GM12891 (cell line): ENCODE measurements around the gene PELI1.
"Not testable (repeated sequence)": the region's sequence is repeated elsewhere in the genome, so short reads cannot be mapped to it uniquely, and the experiment has no call there.

ENCODE experiments used
- DNase-seq: peaks from one replicate; pipeline ENCODE4 v3.0.0; 2011; ENCODE audit warnings: low spot score; ENCODE audit not compliant: insufficient read length
- FAIRE-seq: peaks from 2 replicates; lab custom pipeline; 2011; peaks lifted over from hg19 to GRCh38; lab: Jason Lieb, UNC
- PAX5 ChIP-seq: IDR thresholded peaks from 2 replicates; pipeline ENCODE4 v1.6.1; 2011; ENCODE audit warnings: low read length, moderate library complexity, mild to moderate bottlenecking; ENCODE audit not compliant: insufficient read depth, severe bottlenecking
- POLR2A ChIP-seq: IDR thresholded peaks from 2 replicates; pipeline ENCODE4 v1.6.1; 2011; ENCODE audit warnings: low read depth, low read length, control low read depth
- POLR2AphosphoS5 ChIP-seq: IDR thresholded peaks from 2 replicates; pipeline ENCODE4 v1.6.1; 2011; ENCODE audit warnings: low read depth, low read length, control low read depth
- POU2F2 ChIP-seq: IDR thresholded peaks from 2 replicates; pipeline ENCODE4 v1.6.1; 2011; ENCODE audit warnings: low read depth, mild to moderate bottlenecking, control low read depth, low read length, moderate library complexity
- SPI1 ChIP-seq: IDR thresholded peaks from 2 replicates; pipeline ENCODE4 v1.6.1; 2011; ENCODE audit warnings: low read depth, low read length, control low read depth
- TAF1 ChIP-seq: IDR thresholded peaks from 2 replicates; pipeline ENCODE4 v1.6.1; 2011; ENCODE audit warnings: low read depth, low read length, control low read depth

Gene PELI1

DNA sequence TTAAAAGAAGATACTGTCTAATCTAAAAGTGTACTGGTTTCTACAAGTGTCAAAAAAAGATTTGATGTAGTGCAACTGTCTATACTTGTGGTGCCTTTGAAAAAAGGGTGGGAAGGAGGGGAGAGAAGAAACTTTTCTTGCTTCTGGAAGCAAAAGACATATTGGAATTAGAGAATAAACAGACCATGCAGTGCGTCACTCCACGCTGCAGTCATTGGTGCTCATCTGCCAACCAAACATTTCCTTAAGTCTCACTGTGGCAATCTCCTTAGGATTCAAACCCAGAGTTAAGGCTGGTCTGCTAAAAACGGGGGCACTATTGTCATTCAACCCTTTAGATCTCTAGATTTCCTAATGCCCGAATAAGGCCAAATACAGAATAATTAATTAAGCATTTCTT lies 50.9 kb downstream of the PELI1 start:
- FAIRE-seq = peak; percentile 80
- no peak for TF ChIP-seq POLR2A
- no peak for TF ChIP-seq POU2F2
- no peak for TF ChIP-seq PAX5
- TF ChIP-seq POLR2AphosphoS5 = no peak
- no peak for TF ChIP-seq SPI1
- TF ChIP-seq TAF1 = no peak
- DNase-seq = no peak

DNA sequence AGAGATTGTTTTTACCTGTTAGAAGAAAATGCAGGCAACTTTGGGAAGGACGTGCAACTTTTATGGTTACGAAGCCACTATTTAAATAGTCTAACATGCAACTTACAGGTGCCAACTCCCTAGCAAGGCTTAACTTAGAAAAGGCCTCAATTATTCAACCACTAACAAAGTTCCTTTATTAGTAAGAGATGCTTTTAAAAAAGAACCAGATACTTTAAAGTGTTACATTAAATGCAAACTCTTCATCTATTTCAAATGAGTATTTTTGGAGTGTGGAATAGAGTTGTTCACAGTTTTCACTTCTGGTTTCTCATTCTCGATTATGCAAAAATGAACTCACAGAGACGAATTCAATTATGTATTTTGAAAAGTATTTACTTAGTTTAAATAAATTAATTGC lies 51.7 kb downstream of the PELI1 start:
- no peak for DNase-seq
- TF ChIP-seq PAX5 = no peak
- TF ChIP-seq POLR2A = no peak
- no peak for TF ChIP-seq TAF1
- no peak for TF ChIP-seq POU2F2
- no peak for TF ChIP-seq POLR2AphosphoS5
- peak; percentile 73 for TF ChIP-seq SPI1
- FAIRE-seq = peak; percentile 76

DNA sequence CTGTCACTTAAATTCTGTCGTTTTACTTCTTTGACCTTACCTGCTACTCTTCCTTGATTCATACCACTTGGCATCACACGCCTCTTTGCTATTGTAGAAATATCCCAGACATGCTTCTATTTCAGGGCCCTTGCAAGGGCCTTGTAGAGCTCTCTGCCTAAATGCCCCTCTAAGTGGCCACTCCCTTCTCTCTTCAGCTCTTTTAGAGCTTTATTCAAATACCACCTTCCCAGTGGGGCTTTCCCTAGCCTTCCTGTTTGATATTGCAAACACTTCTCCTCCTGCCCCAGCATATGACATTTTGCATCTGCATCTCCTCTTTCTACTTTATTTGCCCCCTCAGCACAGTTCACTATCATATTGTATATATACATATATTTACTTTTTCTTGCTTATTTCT lies 54.0 kb downstream of the PELI1 start:
- FAIRE-seq (no peak), DNase-seq (no peak)

DNA sequence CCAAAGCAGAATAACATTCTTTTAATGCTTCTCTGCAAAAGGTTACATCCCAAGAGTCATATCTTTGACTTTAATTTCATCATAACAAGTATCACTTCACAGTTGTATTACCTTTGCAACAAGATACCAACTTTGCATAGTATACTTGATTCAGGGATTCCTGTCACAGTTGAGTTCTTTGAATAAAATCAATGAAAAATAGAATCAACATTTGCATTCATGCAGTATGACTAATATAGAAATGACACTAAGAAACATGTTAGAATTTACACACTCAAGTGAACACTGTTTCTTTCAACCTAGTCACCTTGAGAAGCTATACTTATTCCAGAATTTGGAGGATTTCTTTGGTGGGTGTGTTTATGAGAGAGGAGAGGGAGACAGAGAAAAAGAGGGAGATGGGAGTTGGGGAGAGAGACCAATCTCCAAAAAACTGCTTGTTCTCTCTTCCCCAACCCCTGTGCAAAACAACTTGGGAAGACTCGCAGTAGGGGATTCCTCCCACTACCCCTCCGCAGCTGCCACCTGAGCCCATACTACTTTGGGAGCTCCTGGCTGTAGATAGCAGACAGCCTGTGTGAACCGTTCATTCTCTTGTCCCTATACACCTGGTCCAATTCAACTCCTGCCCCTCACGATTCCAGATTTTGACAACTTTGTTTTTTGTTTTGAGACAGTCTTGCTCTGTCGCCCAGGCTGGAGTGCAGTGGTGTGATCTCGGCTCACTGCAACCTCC lies 57.7 kb downstream of the PELI1 start:
- FAIRE-seq = peak; percentile 72
- no peak for DNase-seq
- no peak for TF ChIP-seq POLR2AphosphoS5
- TF ChIP-seq TAF1 = no peak
- no peak for TF ChIP-seq POU2F2
- TF ChIP-seq SPI1 = no peak
- TF ChIP-seq POLR2A = no peak
- no peak for TF ChIP-seq PAX5

More for the DNA sequence above, 54.0 kb downstream of the PELI1 start:
- TF ChIP-seq POU2F2 (peak; percentile 42; the same call in 1 of the 2 replicates), PAX5 (no peak)

DNA sequence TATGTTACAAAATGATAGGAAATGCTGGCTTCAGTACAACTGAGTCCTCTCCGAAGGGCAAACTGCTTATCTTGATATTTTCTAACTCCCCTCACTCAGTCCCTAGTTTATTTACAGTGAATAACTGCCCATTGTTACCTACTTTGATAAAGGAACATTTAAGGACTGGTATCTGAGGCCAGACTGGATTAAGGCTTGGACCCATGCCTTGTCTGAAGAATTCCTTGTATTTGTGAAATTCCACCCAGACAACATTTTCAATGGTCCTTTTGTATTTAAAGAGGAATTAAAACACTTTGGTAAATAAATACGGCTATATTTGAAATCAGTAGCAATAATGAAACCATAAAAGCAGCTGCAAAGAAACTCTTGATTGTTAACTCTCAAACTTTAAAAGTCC lies 58.3 kb downstream of the PELI1 start:
- no peak for FAIRE-seq

DNA sequence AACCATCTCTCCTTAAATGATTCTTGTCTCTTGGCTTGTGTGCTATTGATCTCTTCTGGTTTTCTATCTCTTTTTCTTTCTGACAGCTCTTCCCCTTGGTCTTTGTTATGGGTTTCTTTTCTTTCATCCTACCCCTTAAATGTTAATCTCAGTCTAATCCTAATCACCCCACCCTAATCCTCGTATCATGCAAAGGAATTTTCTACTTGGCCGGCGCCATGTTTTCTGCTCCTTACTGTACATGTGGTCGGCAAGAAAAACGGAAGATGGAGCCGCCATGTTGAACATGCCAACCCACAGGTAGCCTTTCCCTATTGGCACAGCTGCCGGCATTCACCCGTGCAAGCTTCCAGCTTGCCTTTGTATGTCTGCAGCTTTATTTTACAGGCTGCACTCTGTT lies 63.2 kb downstream of the PELI1 start:
- TF ChIP-seq POLR2A = no peak
- no peak for TF ChIP-seq POU2F2
- no peak for TF ChIP-seq POLR2AphosphoS5
- no peak for TF ChIP-seq TAF1
- FAIRE-seq = no peak
- DNase-seq = no peak

More for the DNA sequence above, 58.3 kb downstream of the PELI1 start:
- DNase-seq = no peak
- TF ChIP-seq TAF1 (no peak), POLR2AphosphoS5 (no peak), POU2F2 (no peak), PAX5 (no peak), POLR2A (no peak), SPI1 (no peak)

DNA sequence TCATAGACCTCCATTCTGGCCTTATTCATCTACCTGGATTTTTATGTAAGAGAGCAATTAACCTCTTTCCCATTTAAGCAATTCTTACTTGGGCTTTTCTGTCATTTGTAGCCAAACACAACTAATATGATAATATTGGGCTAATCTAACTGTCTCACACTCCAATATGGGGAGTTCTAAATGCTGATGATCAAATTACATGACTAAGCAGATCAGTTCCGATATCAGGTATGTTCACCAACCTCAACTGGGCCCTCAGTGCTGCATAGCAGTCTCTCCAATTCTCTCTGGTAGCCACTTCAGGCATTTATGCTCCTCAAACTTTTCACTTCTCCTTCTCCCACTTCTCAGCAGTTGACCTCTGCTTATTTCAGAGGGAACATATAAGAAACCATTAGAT lies 64.0 kb downstream of the PELI1 start:
- no peak for FAIRE-seq

DNA sequence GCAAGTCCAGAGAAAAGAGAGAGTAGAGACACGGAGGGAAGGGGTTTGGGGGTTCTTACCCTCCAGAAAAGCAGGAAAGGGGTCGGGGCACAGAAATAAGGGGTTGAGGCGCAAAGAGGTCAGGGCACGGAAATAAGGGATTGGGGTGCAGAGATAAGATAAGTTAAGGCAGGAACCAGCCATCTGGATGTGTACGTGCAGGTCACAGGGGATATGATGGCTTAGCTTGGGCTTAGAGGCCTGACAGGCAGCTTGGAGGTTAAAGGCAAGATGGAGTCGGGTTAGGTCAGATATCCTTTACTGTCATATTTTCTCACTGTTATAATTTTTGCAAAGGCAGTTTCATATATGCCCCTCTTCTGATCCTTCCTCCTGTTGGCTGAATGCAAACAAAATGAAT lies 64.5 kb downstream of the PELI1 start:
- DNase-seq, FAIRE-seq: not testable (repeated sequence)

More for the DNA sequence above, 64.0 kb downstream of the PELI1 start:
- DNase-seq = no peak
- no peak for TF ChIP-seq PAX5
- TF ChIP-seq TAF1 = no peak
- no peak for TF ChIP-seq POU2F2
- TF ChIP-seq POLR2A = no peak
- no peak for TF ChIP-seq POLR2AphosphoS5
- TF ChIP-seq SPI1 = no peak

DNA sequence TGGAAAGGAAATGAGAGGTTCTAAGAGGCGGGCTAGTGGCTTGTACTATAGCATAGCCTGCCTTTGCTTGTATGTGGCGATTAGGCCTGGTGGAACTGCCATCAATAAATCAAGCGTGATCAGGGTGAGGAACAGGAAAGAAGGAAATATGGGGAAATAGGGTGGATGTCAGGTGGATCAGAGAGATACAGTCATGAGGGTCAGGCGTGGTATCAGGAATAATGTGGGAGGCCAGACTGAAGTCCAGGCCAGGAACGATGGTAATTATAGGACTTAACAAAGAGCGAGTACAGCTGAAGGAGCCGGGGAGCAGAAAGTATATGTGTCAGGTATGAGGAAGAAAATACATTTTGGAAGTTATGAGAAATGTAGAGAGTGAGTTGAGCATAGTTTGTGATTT lies 67.4 kb downstream of the PELI1 start:
- not testable (repeated sequence) for DNase-seq, FAIRE-seq

DNA sequence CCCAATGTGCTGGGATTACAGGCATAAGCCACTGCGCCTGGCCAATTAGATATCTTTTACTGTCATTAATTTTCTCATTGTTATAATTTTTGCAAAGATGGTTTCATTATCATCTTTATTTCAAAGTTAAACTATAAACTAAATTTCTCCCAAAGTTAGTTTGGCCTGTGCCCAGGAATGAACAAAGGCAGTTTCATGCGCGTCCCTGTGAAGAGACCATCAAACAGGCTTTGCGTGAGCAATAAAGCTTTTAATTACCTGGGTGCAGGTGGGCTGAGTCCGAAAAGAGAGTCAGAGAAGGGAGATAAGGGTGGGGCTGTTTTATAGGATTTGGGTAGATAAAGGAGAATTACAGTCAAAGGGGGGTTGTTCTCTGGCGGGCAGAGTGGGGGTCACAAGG lies 69.6 kb downstream of the PELI1 start:
- DNase-seq, FAIRE-seq: not testable (repeated sequence)

DNA sequence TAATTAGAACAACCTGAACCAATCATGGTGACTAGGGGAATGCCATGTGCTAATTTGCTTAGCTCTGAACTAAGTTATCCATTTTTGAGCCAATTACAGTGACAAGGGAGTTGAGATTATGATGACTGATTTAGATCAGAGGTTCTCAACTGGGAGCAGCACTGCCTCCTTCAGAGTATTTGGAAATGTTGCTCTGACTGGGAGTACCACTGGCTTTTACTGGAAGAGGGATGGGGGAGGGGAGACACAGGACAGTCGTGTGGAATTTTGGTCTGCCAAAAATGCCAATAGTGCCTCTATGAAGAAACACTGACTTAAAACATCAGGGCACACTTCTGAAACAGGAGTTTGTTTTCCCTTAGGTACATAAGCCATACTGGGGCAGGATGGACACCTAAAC lies 76.9 kb downstream of the PELI1 start:
- FAIRE-seq (no peak), DNase-seq (no peak)
- TF ChIP-seq SPI1 (no peak), POLR2A (no peak), TAF1 (no peak), PAX5 (no peak), POLR2AphosphoS5 (no peak), POU2F2 (no peak)
